AG09309 (cell line): ENCODE results near the gene AK5.

ENCODE experiments used
- DNase-seq: peaks from one replicate; pipeline ENCODE4 v3.0.0-alpha.2; 2010; ENCODE audit warnings: low read depth
- H3K4me3 ChIP-seq: 2 replicates; pipeline ENCODE4 v1.5.1; 2011; ENCODE audit warnings: mild to moderate bottlenecking, low read depth, low read length, moderate library complexity; ENCODE audit not compliant: control insufficient read depth
- CTCF ChIP-seq: IDR thresholded peaks from 2 replicates; pipeline ENCODE4 v1.5.1; 2011; ENCODE audit warnings: mild to moderate bottlenecking, low read depth, low read length, inconsistent platforms; ENCODE audit not compliant: insufficient read depth, control insufficient read depth; ENCODE audit errors: missing control alignments

AK5 gene

GRCh38 chr1:77271852-77272580 is 9.8 kb upstream of the AK5 start:
- DNase-seq: peak; percentile 37
- no peak overlapping the region for H3K4me3 ChIP-seq
- TF ChIP-seq CTCF: no peak

- no peak overlapping the region for H3K4me3 ChIP-seq
- peak; percentile 14 for DNase-seq
- TF ChIP-seq CTCF: no peak
Measured at GRCh38 chr1:77273891-77274290, 7.9 kb upstream of the AK5 start.

GRCh38 chr1:77275194-77275593 is 6.6 kb upstream of the AK5 start:
- no peak overlapping the region for H3K4me3 ChIP-seq
- TF ChIP-seq CTCF: no peak
- DNase-seq: no peak

GRCh38 chr1:77276941-77277340 is 4.9 kb upstream of the AK5 start:
- TF ChIP-seq CTCF: no peak
- no peak for DNase-seq
- no peak overlapping the region for H3K4me3 ChIP-seq

GRCh38 chr1:77279929-77280328 is 1.9 kb upstream of the AK5 start:
- TF ChIP-seq CTCF: no peak
- no peak for DNase-seq
- H3K4me3 ChIP-seq: no peak overlapping the region

- no peak for TF ChIP-seq CTCF
- DNase-seq: no peak
Measured at GRCh38 chr1:77280962-77281361, 857 bp upstream of the AK5 start.

More at GRCh38 chr1:77280962-77281361, 857 bp upstream of the AK5 start:
- H3K4me3 ChIP-seq: no peak overlapping the region
